ENCODE data around the gene FOXRED1.

DNA sequence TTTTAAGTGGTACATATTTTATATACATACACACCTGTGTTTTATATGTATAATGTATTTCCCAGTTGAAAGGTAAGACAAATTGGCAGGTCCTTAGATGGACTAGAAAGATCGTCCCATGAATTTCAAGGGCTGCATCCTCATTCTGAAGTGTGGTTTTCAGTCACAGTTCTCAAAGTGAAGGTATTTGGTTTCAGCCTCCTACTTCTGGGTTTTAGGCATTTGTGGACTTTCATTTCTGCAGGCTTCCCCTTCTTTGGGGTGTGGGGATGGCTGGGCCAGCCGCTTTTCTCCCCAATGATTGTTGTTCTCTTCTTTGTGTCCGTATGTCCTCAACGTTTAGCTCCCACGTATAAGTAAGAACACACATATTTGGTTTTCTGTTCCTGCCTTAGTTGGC lies 44.9 kb downstream of the FOXRED1 start:
- TF ChIP-seq, protein P1, sequence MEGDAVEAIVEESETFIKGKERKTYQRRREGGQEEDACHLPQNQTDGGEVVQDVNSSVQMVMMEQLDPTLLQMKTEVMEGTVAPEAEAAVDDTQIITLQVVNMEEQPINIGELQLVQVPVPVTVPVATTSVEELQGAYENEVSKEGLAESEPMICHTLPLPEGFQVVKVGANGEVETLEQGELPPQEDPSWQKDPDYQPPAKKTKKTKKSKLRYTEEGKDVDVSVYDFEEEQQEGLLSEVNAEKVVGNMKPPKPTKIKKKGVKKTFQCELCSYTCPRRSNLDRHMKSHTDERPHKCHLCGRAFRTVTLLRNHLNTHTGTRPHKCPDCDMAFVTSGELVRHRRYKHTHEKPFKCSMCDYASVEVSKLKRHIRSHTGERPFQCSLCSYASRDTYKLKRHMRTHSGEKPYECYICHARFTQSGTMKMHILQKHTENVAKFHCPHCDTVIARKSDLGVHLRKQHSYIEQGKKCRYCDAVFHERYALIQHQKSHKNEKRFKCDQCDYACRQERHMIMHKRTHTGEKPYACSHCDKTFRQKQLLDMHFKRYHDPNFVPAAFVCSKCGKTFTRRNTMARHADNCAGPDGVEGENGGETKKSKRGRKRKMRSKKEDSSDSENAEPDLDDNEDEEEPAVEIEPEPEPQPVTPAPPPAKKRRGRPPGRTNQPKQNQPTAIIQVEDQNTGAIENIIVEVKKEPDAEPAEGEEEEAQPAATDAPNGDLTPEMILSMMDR (IDR thresholded peaks at IDR 0.05) = no peak
- TF ChIP-seq POLR2AphosphoS5 (IDR thresholded peaks at IDR 0.05) = no peak
- TF ChIP-seq EP300 (IDR thresholded peaks at IDR 0.05) = no peak
- TF ChIP-seq POLR2A (IDR thresholded peaks at IDR 0.05) = no peak

All from gastroesophageal sphincter (tissue), 3 donors.